ENCODE measurements around the gene FNDC3B. TPM values are rescaled to one million over a fixed set of nuclear protein-coding genes. Genes with fewer than 3 reads are reported as not detected.

Gene FNDC3B
- total RNA-seq, 2 donors from 2014 or later = 9.2 to 17.1 TPM

DNA sequence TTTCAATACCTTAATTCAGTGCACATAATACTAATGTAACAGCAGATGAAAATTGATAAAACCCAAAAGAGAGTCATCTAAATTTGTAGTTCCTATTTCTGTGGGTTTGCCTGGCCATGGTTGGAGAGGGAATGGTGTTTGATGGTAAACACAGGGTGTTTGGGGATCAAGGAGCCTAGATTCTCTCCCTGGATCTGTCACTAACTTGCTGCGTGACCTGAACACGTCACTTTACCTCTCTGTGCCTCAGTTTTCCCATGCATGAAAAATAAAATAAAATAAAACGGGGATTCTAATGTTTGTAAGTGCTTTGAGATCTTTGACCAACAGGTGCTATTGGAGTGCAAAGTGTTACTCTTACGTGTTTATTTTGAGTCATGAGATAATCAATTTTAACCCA is 359.1 kb downstream of the FNDC3B start:
- Mint-ChIP-seq H3K27ac (peak overlapping the region in 1 of 2 donors; percentile 39), H3K36me3 (peaks cover 9 to 10% of the 10 kb centered on the region in 2 donors), H3K9me3 (peaks cover 7 to 12% of the 10 kb centered on the region in 2 donors)
- ATAC-seq = no peak
- DNase-seq (ENCODE audit: low spot score in 2 of 2) = no peak

- ATAC-seq (no peak), DNase-seq (ENCODE audit: low spot score in 2 of 2) (no peak)
- peaks cover 7 to 12% of the 10 kb centered on the region in 2 donors for H3K9me3 Mint-ChIP-seq
- peaks cover 8 to 10% of the 10 kb centered on the region in 2 donors for H3K36me3 Mint-ChIP-seq
- no peak overlapping the region for H3K27ac Mint-ChIP-seq
These were observed 362.7 kb downstream of the FNDC3B start for GRCh38 chr3:172402090-172402489.

GRCh38 chr3:172402892-172403643 is 363.7 kb downstream of the FNDC3B start:
- no peak for ATAC-seq
- Mint-ChIP-seq H3K36me3 (peaks cover 8 to 10% of the 10 kb centered on the region in 2 donors), H3K27ac (no peak overlapping the region), H3K9me3 (peaks cover 7 to 12% of the 10 kb centered on the region in 2 donors)
- no peak for DNase-seq (ENCODE audit: low spot score in 2 of 2)

GRCh38 chr3:172404237-172404962 is 365.0 kb downstream of the FNDC3B start:
- Mint-ChIP-seq H3K9me3 (peaks cover 7 to 12% of the 10 kb centered on the region in 2 donors), H3K27ac (no peak overlapping the region), H3K36me3 (peaks cover 8 to 10% of the 10 kb centered on the region in 2 donors)
- ATAC-seq (no peak), DNase-seq (ENCODE audit: low spot score in 2 of 2) (no peak)

DNA sequence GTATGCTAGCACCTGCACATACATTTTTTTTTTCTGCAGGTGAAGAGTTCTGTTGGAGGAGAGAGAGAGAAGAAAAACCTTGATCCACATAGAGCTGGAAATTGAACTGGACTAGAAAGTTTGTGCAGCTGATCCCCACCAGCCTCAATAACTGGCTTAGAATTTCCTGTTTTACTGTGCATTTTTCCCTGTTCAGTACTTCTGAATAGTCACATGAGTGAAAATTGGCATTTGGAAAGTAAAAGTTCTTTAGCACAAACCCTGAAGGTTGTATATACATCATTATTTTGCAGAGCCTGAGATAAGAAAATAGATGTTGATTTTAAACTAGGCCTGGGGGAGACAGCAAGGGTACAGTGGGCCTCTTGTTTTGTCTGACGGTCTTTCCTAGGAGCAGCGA is 366.5 kb downstream of the FNDC3B start:
- no peak overlapping the region for H3K27ac Mint-ChIP-seq
- peaks cover 7 to 12% of the 10 kb centered on the region in 2 donors for H3K9me3 Mint-ChIP-seq
- ATAC-seq (no peak), DNase-seq (ENCODE audit: low spot score in 2 of 2) (no peak)
- H3K36me3 Mint-ChIP-seq = peaks cover 8 to 10% of the 10 kb centered on the region in 2 donors

DNA sequence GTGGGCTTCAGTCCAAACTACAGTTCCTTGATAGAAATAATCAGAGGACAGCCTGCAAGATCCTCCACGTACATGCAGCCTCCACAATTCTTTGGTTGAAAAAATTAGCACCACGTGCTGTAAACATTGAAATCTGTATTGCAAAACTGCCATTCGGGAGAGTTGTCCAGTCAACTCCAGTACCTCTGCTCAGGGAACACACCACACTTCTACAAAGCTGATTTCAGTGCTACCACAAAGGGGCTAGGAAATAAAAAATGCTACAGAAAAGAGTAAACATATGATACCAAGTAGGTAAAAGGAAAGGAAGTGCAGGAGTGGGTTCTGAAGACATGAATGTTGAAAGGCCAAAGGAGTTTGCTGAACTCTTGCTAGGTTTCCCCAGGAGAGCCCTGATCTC is 368.5 kb downstream of the FNDC3B start:
- no peaks in the 10 kb centered on the region for H3K36me3 Mint-ChIP-seq
- H3K9me3 Mint-ChIP-seq = peaks cover 0 to under 1% of the 10 kb centered on the region in 2 donors
- ATAC-seq (no peak), DNase-seq (ENCODE audit: low spot score in 2 of 2) (no peak)
- H3K27ac Mint-ChIP-seq = no peak overlapping the region

GRCh38 chr3:172410702-172411477 is 371.5 kb downstream of the FNDC3B start:
- Mint-ChIP-seq H3K9me3 (peaks cover 0 to 3% of the 10 kb centered on the region in 2 donors), H3K36me3 (no peaks in the 10 kb centered on the region), H3K27ac (no peak overlapping the region)
- ATAC-seq (no peak), DNase-seq (ENCODE audit: low spot score in 2 of 2) (no peak)

DNA sequence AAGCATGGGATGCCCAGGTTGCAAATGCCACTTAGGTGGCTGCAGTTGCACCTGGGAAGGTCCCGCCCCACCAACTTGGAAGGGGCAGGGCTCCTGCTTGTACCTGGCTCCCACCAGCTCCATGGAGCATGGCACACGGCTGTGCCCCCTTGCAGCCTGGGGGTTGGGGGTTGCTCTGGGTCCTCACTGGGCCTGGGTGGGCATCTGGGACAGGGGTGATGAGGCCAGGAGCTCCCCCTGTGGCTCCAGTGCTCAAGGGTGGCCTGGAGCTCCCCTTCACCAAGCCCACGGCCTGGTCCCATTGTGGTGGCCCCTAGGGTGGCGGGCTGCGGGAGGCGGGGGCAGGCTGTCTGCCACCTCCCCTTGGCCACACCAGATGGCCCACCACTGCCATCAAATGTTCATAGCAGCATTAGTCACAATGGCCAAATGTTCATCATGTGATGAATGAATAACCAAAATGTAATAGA is 372.1 kb downstream of the FNDC3B start:
- Mint-ChIP-seq H3K36me3 (no peaks in the 10 kb centered on the region), H3K27ac (no peak overlapping the region), H3K9me3 (peaks cover 0 to 3% of the 10 kb centered on the region in 2 donors)
- DNase-seq (ENCODE audit: low spot score in 2 of 2) (no peak), ATAC-seq (no peak)

GRCh38 chr3:172415323-172415722 is 375.9 kb downstream of the FNDC3B start:
- Mint-ChIP-seq H3K27ac (no peak overlapping the region), H3K36me3 (no peaks in the 10 kb centered on the region), H3K9me3 (peaks cover 0 to 3% of the 10 kb centered on the region in 2 donors)
- DNase-seq (ENCODE audit: low spot score in 2 of 2) (no peak), ATAC-seq (no peak)

- H3K27ac Mint-ChIP-seq = no peak overlapping the region
- H3K36me3 Mint-ChIP-seq = peaks cover 9 to 17% of the 10 kb centered on the region in 2 donors
- peaks cover 1 to 12% of the 10 kb centered on the region in 2 donors for H3K9me3 Mint-ChIP-seq
- DNase-seq (ENCODE audit: low spot score in 2 of 2) (no peak), ATAC-seq (no peak)
These were observed 398.3 kb downstream of the FNDC3B start for GRCh38 chr3:172437713-172438112.

GRCh38 chr3:172438186-172438585 is 398.8 kb downstream of the FNDC3B start:
- Mint-ChIP-seq H3K36me3 (peaks cover 4 to 12% of the 10 kb centered on the region in 2 donors), H3K9me3 (peaks cover 0 to 12% of the 10 kb centered on the region in 2 donors), H3K27ac (no peak overlapping the region)
- no peak for ATAC-seq
- no peak for DNase-seq (ENCODE audit: low spot score in 2 of 2)

GRCh38 chr3:172441581-172441980 is 402.2 kb downstream of the FNDC3B start:
- DNase-seq (ENCODE audit: low spot score in 2 of 2) (no peak), ATAC-seq (no peak)
- Mint-ChIP-seq H3K9me3 (no peaks in the 10 kb centered on the region), H3K27ac (no peak overlapping the region), H3K36me3 (no peaks in the 10 kb centered on the region)

- DNase-seq (ENCODE audit: low spot score in 2 of 2) (no peak), ATAC-seq (no peak)
- no peak overlapping the region for H3K27ac Mint-ChIP-seq
- no peaks in the 10 kb centered on the region for H3K9me3 Mint-ChIP-seq
- peaks cover 7 to 8% of the 10 kb centered on the region in 2 donors for H3K36me3 Mint-ChIP-seq
These were observed 403.2 kb downstream of the FNDC3B start for GRCh38 chr3:172442606-172443005.

GRCh38 chr3:172444821-172445220 is 405.4 kb downstream of the FNDC3B start:
- Mint-ChIP-seq H3K27ac (no peak overlapping the region), H3K36me3 (peaks cover 13 to 21% of the 10 kb centered on the region in 2 donors), H3K9me3 (no peaks in the 10 kb centered on the region)
- DNase-seq (ENCODE audit: low spot score in 2 of 2) = no peak
- ATAC-seq = no peak

DNA sequence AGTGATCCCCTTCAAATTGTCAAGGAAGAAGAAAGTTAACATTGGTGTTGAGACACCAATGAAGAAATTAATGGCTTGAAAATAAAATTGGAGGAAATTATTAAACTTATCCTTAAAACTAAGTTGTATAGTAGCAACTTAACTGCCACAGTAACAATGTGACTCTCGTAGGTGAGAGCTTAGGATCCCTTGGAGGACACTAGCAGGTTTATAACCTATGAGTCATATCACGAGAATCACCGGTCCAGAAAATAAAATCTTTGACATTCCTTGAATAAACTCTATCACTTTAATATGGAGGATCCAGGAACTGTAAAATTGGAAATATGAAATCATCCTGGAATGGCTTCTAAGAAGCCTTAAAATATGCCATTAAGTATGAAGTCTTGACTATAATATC is 406.8 kb downstream of the FNDC3B start:
- Mint-ChIP-seq H3K36me3 (peaks cover 13 to 28% of the 10 kb centered on the region in 2 donors), H3K27ac (no peak overlapping the region), H3K9me3 (no peaks in the 10 kb centered on the region)
- ATAC-seq (no peak), DNase-seq (ENCODE audit: low spot score in 2 of 2) (no peak)

- ATAC-seq (peak; percentile 39 to 44), DNase-seq (ENCODE audit: low spot score in 2 of 2) (no peak)
- H3K36me3 Mint-ChIP-seq = peaks cover 13 to 28% of the 10 kb centered on the region in 2 donors
- H3K9me3 Mint-ChIP-seq = no peaks in the 10 kb centered on the region
- no peak within 1 kb of the TSS for H3K27ac Mint-ChIP-seq
These were observed 408.5 kb downstream of the FNDC3B start, which contains the start of gene GHSR for GRCh38 chr3:172447611-172448579. TSS of gene GHSR (minus strand) at chr3:172448456. CDS start at chr3:172448413, 43 bp downstream.

All from activated naive CD4-positive, alpha-beta T cell treated with anti-CD3 and anti-CD28 coated beads, Interleukin-2, amount 50 U/mL, for 72 hours (primary cell).